PFSK-1 (cell line): ENCODE data around the gene KLF16.

Experiments used
- FOXP2 ChIP-seq: optimal IDR thresholded peaks from 2 replicates; pipeline ENCODE3; 2011; ENCODE audit warnings: borderline replicate concordance, control low read depth, inconsistent platforms; ENCODE audit not compliant: insufficient read depth; ENCODE audit errors: extremely low read length, extremely low read depth
- POLR2AphosphoS5 ChIP-seq: IDR thresholded peaks from 2 replicates; pipeline ENCODE4 v1.6.1; 2012; ENCODE audit warnings: low read depth, mild to moderate bottlenecking, control low read depth, low read length, moderate library complexity
- REST ChIP-seq, 2 experiments: IDR thresholded peaks; 2 replicates each; pipeline versions ENCODE4 v1.6.1 to v1.8.0; 2011 to 2012; ENCODE audit warnings: low read depth in 2 of 2, low read length in 2 of 2, control low read depth in 1 of 2, inconsistent platforms in 1 of 2, mild to moderate bottlenecking in 1 of 2, moderate library complexity in 1 of 2; ENCODE audit not compliant: insufficient read depth in 1 of 2
- SIN3A ChIP-seq: IDR thresholded peaks from 2 replicates; pipeline ENCODE4 v1.6.1; 2012; ENCODE audit warnings: mild to moderate bottlenecking, low read length, moderate library complexity, borderline replicate concordance; ENCODE audit not compliant: insufficient read depth
- TAF1 ChIP-seq: IDR thresholded peaks from 2 replicates; pipeline ENCODE4 v1.6.1; 2012; ENCODE audit warnings: low read length, control low read depth, borderline replicate concordance; ENCODE audit not compliant: insufficient read depth

KLF16 gene

GRCh38 chr19:1896508-1896907 lies 33.1 kb upstream of the KLF16 start:
- no peak for TF ChIP-seq TAF1
- TF ChIP-seq REST (IDR thresholded peaks at IDR 0.05; ENCODE audit: insufficient read depth in 1 of 2, low read depth in 2 of 2, low read length in 2 of 2), result no peak
- no peak for TF ChIP-seq POLR2AphosphoS5
- TF ChIP-seq FOXP2, result no peak
- no peak for TF ChIP-seq SIN3A

GRCh38 chr19:1893791-1894190 lies 30.4 kb upstream of the KLF16 start:
- TF ChIP-seq REST (IDR thresholded peaks at IDR 0.05; ENCODE audit: insufficient read depth in 1 of 2, low read depth in 2 of 2, low read length in 2 of 2) (no peak), POLR2AphosphoS5 (no peak), FOXP2 (no peak), SIN3A (no peak), TAF1 (no peak)

- no peak for TF ChIP-seq REST (IDR thresholded peaks at IDR 0.05; ENCODE audit: insufficient read depth in 1 of 2, low read depth in 2 of 2, low read length in 2 of 2)
- TF ChIP-seq FOXP2, result no peak
- no peak for TF ChIP-seq POLR2AphosphoS5
- TF ChIP-seq SIN3A, result no peak
- no peak for TF ChIP-seq TAF1
Observed at GRCh38 chr19:1889907-1890306, 26.5 kb upstream of the KLF16 start.

- TF ChIP-seq POLR2AphosphoS5, result no peak
- TF ChIP-seq TAF1, result no peak
- TF ChIP-seq FOXP2, result no peak
- TF ChIP-seq REST (IDR thresholded peaks at IDR 0.05; ENCODE audit: insufficient read depth in 1 of 2, low read depth in 2 of 2, low read length in 2 of 2), result no peak
- TF ChIP-seq SIN3A, result no peak
Observed at GRCh38 chr19:1888385-1888784, 25.0 kb upstream of the KLF16 start.
